ENCODE results near the gene ATP8B2.
"Not testable (repeated sequence)": the region's sequence is repeated elsewhere in the genome, so short reads cannot be mapped to it uniquely, and the experiment has no call there.

ATP8B2 gene

GRCh38 chr1:154325583-154326545, 539 bp downstream of the ATP8B2 start:
- DNase-seq (ENCODE audit: low read depth in 1 of 2, low spot score in 1 of 2): no peak

GRCh38 chr1:154326546-154327465, 1.5 kb downstream of the ATP8B2 start:
- DNase-seq (ENCODE audit: low read depth in 1 of 2, low spot score in 1 of 2): no peak

- DNase-seq (ENCODE audit: low read depth in 1 of 2, low spot score in 1 of 2): no peak
These were observed 2.4 kb downstream of the ATP8B2 start for GRCh38 chr1:154327466-154328317.

- peak; percentile 69 to 80 for DNase-seq (ENCODE audit: low read depth in 1 of 2, low spot score in 1 of 2)
These were observed 3.2 kb downstream of the ATP8B2 start for GRCh38 chr1:154328318-154329151.

- no peak for DNase-seq (ENCODE audit: low read depth in 1 of 2, low spot score in 1 of 2)
These were observed 3.8 kb downstream of the ATP8B2 start for GRCh38 chr1:154329152-154329521.

GRCh38 chr1:154329551-154330131, 4.3 kb downstream of the ATP8B2 start:
- DNase-seq (ENCODE audit: low read depth in 1 of 2, low spot score in 1 of 2): no peak

GRCh38 chr1:154330669-154331068, 5.3 kb downstream of the ATP8B2 start:
- no peak for DNase-seq (ENCODE audit: low read depth in 1 of 2, low spot score in 1 of 2)

GRCh38 chr1:154334079-154335024, 9.0 kb downstream of the ATP8B2 start:
- no peak for DNase-seq (ENCODE audit: low read depth in 1 of 2, low spot score in 1 of 2)

- DNase-seq (ENCODE audit: low read depth in 1 of 2, low spot score in 1 of 2): peak; percentile 83 to 85
These were observed 9.8 kb downstream of the ATP8B2 start for GRCh38 chr1:154335025-154335714.

GRCh38 chr1:154337253-154337894, 12.0 kb downstream of the ATP8B2 start:
- DNase-seq (ENCODE audit: low read depth in 1 of 2, low spot score in 1 of 2): no peak

- DNase-seq (ENCODE audit: low read depth in 1 of 2, low spot score in 1 of 2): no peak
These were observed 13.6 kb downstream of the ATP8B2 start for GRCh38 chr1:154338875-154339274.

GRCh38 chr1:154341366-154341765, 16.0 kb downstream of the ATP8B2 start:
- DNase-seq (ENCODE audit: low read depth in 1 of 2, low spot score in 1 of 2): not testable (repeated sequence)

GRCh38 chr1:154342132-154342531, 16.8 kb downstream of the ATP8B2 start:
- no peak for DNase-seq (ENCODE audit: low read depth in 1 of 2, low spot score in 1 of 2)

GRCh38 chr1:154342836-154343472, 17.6 kb downstream of the ATP8B2 start:
- DNase-seq (ENCODE audit: low read depth in 1 of 2, low spot score in 1 of 2): peak; percentile 47 to 57

- DNase-seq (ENCODE audit: low read depth in 1 of 2, low spot score in 1 of 2): peak; percentile 54 to 67
These were observed 19.9 kb downstream of the ATP8B2 start for GRCh38 chr1:154344977-154345837.
